B cell (primary cell): ENCODE results near the gene HSD17B4. TPM values are rescaled to one million over a fixed set of nuclear protein-coding genes. Genes with fewer than 3 reads are reported as not detected.

ENCODE experiments used
- ATAC-seq: fragments of 200-7000 bp; cut with Tn5 transposase; one replicate; pipeline ENCODE4 v1.10.0; 2021; ENCODE audit warnings: low read depth, mild to moderate bottlenecking, moderate number of reproducible peaks, moderate library complexity
- CTCF ChIA-PET: fragments of 350-600 bp; sonication (Branson Sonifier 250); formaldehyde crosslinking; loops from one replicate; lab custom pipeline; 2021; ENCODE audit warnings: antibody characterized with exemption, inconsistent platforms; lab: Charles Lee
- POLR2A ChIA-PET: fragments of 350-600 bp; sonication (Branson Sonifier 250); formaldehyde crosslinking; loops from one replicate; lab custom pipeline; 2021; ENCODE audit warnings: antibody characterized with exemption; lab: Charles Lee
- DNase-seq: peaks from one replicate; pipeline ENCODE4 v3.0.0; 2013
- H2AFZ ChIP-seq: 2 replicates; pipeline ENCODE4 v1.6.1; 2012; ENCODE audit warnings: mild to moderate bottlenecking, low read depth, low read length; ENCODE audit not compliant: insufficient read depth, poor library complexity, severe bottlenecking
- H3K27ac ChIP-seq, 2 donors: 1 replicate in 1 of 2; 2 replicates in 1 of 2; pipeline ENCODE4 v1.5.1; 2012 to 2013; ENCODE audit warnings: low read length in 2 of 2, mild to moderate bottlenecking in 2 of 2, moderate library complexity in 1 of 2
- H3K27me3 ChIP-seq, 4 experiments: fragments of 200-600 bp in 1 of 4; sonication (generic) in 1 of 4; replicated peaks in 1 of 4; 1 replicate in 2 of 4; 2 replicates in 2 of 4; pipeline versions ENCODE4 v1.6.1 to v1.7.0; 2013 to 2016; ENCODE audit warnings: low read length in 3 of 4, mild to moderate bottlenecking in 2 of 4, mixed read lengths in 1 of 4, moderate library complexity in 1 of 4; ENCODE audit not compliant: insufficient read depth in 4 of 4, control insufficient read depth in 3 of 4; ENCODE audit errors: control extremely low read depth in 1 of 4
- H3K36me3 ChIP-seq, 2 experiments: replicated peaks in 1 of 2; 1 replicate in 1 of 2; 2 replicates in 1 of 2; pipeline versions ENCODE4 v1.6.1 to v1.7.1; 2013; ENCODE audit warnings: low read length in 1 of 2; ENCODE audit not compliant: insufficient read depth in 2 of 2, control insufficient read depth in 1 of 2; ENCODE audit errors: control extremely low read depth in 1 of 2, extremely low read depth in 1 of 2
- H3K4me1 ChIP-seq, 2 donors: fragments of 200-600 bp in 1 of 2; sonication (generic) in 1 of 2; 1 replicate in 1 of 2; 2 replicates in 1 of 2; pipeline versions ENCODE4 v1.5.1 to v1.6.1; 2013 to 2017; ENCODE audit warnings: low read length in 2 of 2; ENCODE audit not compliant: control insufficient read depth in 2 of 2, insufficient read depth in 2 of 2
- H3K4me2 ChIP-seq: replicated peaks from 2 replicates; pipeline ENCODE3; 2012; ENCODE audit warnings: mild to moderate bottlenecking, low read depth, low read length; ENCODE audit not compliant: poor library complexity, severe bottlenecking
- H3K4me3 ChIP-seq, 5 experiments: fragments of 200-600 bp in 1 of 5; sonication (generic) in 1 of 5; 1 replicate in 3 of 5; 2 replicates in 2 of 5; pipeline versions ENCODE4 v1.5.1 to v1.7.0; 2011 to 2016; ENCODE audit warnings: low read length in 4 of 5, mild to moderate bottlenecking in 4 of 5, low read depth in 2 of 5, control low read depth in 1 of 5, moderate library complexity in 1 of 5; ENCODE audit not compliant: insufficient read depth in 1 of 5; ENCODE audit errors: control extremely low read depth in 1 of 5, extremely low read depth in 1 of 5
- H3K79me2 ChIP-seq: fragments of 200-600 bp; sonication (generic); one replicate; pipeline ENCODE4 v1.6.0; 2016; ENCODE audit warnings: low read length; ENCODE audit not compliant: control insufficient read depth, insufficient read depth
- H3K9ac ChIP-seq: fragments of 200-600 bp; sonication (generic); 2 replicates; pipeline ENCODE4 v1.6.1; 2017; ENCODE audit warnings: mild to moderate bottlenecking, low read length, moderate library complexity
- H3K9me3 ChIP-seq, 3 donors: one replicate each; pipeline versions ENCODE4 v1.6.1 to v1.7.1; 2013; ENCODE audit warnings: low read length in 2 of 3; ENCODE audit not compliant: control insufficient read depth in 2 of 3, insufficient read depth in 1 of 3; ENCODE audit errors: control extremely low read depth in 1 of 3
- H4K20me1 ChIP-seq: 2 replicates; pipeline ENCODE4 v1.6.0; 2012; ENCODE audit warnings: mild to moderate bottlenecking, low read length; ENCODE audit not compliant: insufficient read depth, control insufficient read depth, poor library complexity, severe bottlenecking
- H3K27ac Mint-ChIP-seq: one replicate; pipeline ENCODE4 v1.8.0; 2021; ENCODE audit warnings: mixed read lengths
- H3K27me3 Mint-ChIP-seq: one replicate; pipeline ENCODE4 v1.8.0; 2021; ENCODE audit warnings: mixed read lengths
- H3K4me1 Mint-ChIP-seq: one replicate; pipeline ENCODE4 v1.8.0; 2021; ENCODE audit warnings: mixed read lengths
- H3K4me3 Mint-ChIP-seq: one replicate; pipeline ENCODE4 v1.8.0; 2021; ENCODE audit warnings: mixed read lengths
- H3K9me3 Mint-ChIP-seq: one replicate; pipeline ENCODE4 v1.8.0; 2022; ENCODE audit warnings: mixed read lengths; ENCODE audit not compliant: insufficient read depth
- CTCF ChIP-seq: fragments of 200-600 bp; IDR thresholded peaks from one replicate; pipeline ENCODE4 v1.8.0; 2022; ENCODE audit warnings: antibody characterized with exemption, mild to moderate bottlenecking
- EZH2 ChIP-seq: IDR thresholded peaks from 2 replicates; pipeline ENCODE4 v1.6.1; 2012; ENCODE audit warnings: borderline replicate concordance, low read depth, mild to moderate bottlenecking, moderate library complexity, low read length; ENCODE audit not compliant: insufficient read depth, poor library complexity, severe bottlenecking
- WGBS: methylation state at CpG from one replicate; pipeline ENCODE4 v1.1.5; 2013; ENCODE audit warnings: missing lambda C conversion rate; ENCODE audit not compliant: insufficient coverage; 5-methylcytosine and 5-hydroxymethylcytosine counted together
- intact Hi-C: fragments of 100-400 bp; cut with micrococcal nuclease; formaldehyde crosslinking; loops from one replicate; pipeline ENCODE4 v1.10.0; 2022
- polyA plus RNA-seq: library from polyadenylated mRNA; depleted of rRNA; stranded (reverse); fragments of >200 nt; gene quantifications from 2 replicates; pipeline ENCODE4 v1.2.3, GENCODE V29; 2012
- total RNA-seq, 2 donors: library from RNA; stranded (reverse); fragments of 120-200 nt in 1 of 2; gene quantifications; 1 replicate in 1 of 2; 2 replicates in 1 of 2; pipeline versions ENCODE4 v1.2.3 to v1.2.4, GENCODE V29; 2013 to 2022

Gene HSD17B4
- total and polyA plus RNA-seq, 2 donors (not counting 1 experiment from before 2014, with no cell fraction given): 114 to 125 TPM

DNA sequence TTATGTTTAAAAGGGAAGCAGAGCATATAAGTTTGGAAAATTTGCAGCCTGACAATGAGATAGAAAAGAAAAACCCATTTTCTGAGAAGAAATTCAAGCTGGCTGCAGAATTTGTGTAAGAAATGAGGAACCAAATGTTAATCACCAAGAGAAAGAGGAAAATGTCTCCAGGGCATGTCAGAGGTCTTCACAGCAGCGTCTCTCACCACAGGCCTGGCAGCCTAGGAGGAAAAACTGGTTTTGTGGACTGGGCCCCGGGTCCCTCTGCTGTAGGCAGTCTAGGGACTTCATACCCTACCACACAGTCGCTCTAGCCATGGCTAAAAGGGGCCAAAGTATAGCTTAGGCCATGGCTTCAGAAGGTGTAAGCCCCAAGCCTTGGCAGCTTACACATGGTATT is 32.1 kb upstream of the HSD17B4 start:
- no peak overlapping the region for H3K4me3 ChIP-seq
- H4K20me1 ChIP-seq: no peaks in the 10 kb centered on the region
- Mint-ChIP-seq H3K27me3 (no peaks in the 10 kb centered on the region), H3K4me3 (peak overlapping the region; percentile 75), H3K9me3 (no peaks in the 10 kb centered on the region), H3K27ac (peak overlapping the region; percentile 94), H3K4me1 (peaks cover 61% of the 10 kb centered on the region)
- intact Hi-C loops: loop anchor here (1.0 kb wide), 1 partner anchor 15 kb away; no protein-coding TSS in a partner anchor
- POLR2A ChIA-PET: interaction anchor here (0.5 kb wide), 1 partner anchor 89 kb away, joined by 3 read pairs; no protein-coding TSS in a partner anchor
- H3K9ac ChIP-seq: no peak overlapping the region
- DNase-seq: peak; percentile 60
- peak overlapping the region; percentile 83 for H2AFZ ChIP-seq
- WGBS: 36% methylated on average over 2 of the region's 3 CpGs
- H3K79me2 ChIP-seq: peaks cover 6% of the 10 kb centered on the region
- CTCF ChIA-PET: interaction anchor here (1.1 to 6.4 kb wide), 4 partner anchors 9 to 398 kb away, joined by 3 to 45 read pairs (median 18); no protein-coding TSS in a partner anchor
- peak overlapping the region; percentile 82 to 83 for H3K27ac ChIP-seq
- TF ChIP-seq EZH2 (no peak), CTCF (no peak)
- peak; percentile 52 for ATAC-seq
- peaks cover 0 to 4% (median 0%) of the 10 kb centered on the region in 3 donors for H3K9me3 ChIP-seq
- H3K4me1 ChIP-seq: peaks cover 45 to 48% of the 10 kb centered on the region in 2 donors
- H3K4me2 ChIP-seq: peak overlapping the region; percentile 50
- H3K27me3 ChIP-seq: no peaks in the 10 kb centered on the region
- no peaks in the 10 kb centered on the region for H3K36me3 ChIP-seq

GRCh38 chr5:119426057-119426456 is 26.2 kb upstream of the HSD17B4 start:
- no peaks in the 10 kb centered on the region for H3K27me3 Mint-ChIP-seq
- no peaks in the 10 kb centered on the region for H3K36me3 ChIP-seq
- H3K4me1 Mint-ChIP-seq: peaks cover 44% of the 10 kb centered on the region
- no peak overlapping the region for H3K27ac ChIP-seq
- WGBS: no CpG with 5 or more reads among the region's 3 CpGs
- peaks cover 0 to 2% (median 0%) of the 10 kb centered on the region in 3 donors for H3K9me3 ChIP-seq
- H3K27ac Mint-ChIP-seq: no peak overlapping the region
- no peak overlapping the region for H3K4me3 ChIP-seq
- no peak overlapping the region for H3K4me2 ChIP-seq
- peaks cover 22 to 26% of the 10 kb centered on the region in 2 donors for H3K4me1 ChIP-seq
- no peak for TF ChIP-seq CTCF
- TF ChIP-seq EZH2: no peak
- no peak overlapping the region for H2AFZ ChIP-seq
- ChIA-PET CTCF (interaction anchor here (0.9 to 3.1 kb wide), 2 partner anchors 9 to 14 kb away, joined by 3 to 18 read pairs; no protein-coding TSS in a partner anchor), POLR2A (interaction anchor here (0.6 kb wide), 1 partner anchor 30 kb away, joined by 4 read pairs; no protein-coding TSS in a partner anchor)
- no peaks in the 10 kb centered on the region for H3K27me3 ChIP-seq
- H3K4me3 Mint-ChIP-seq: no peak overlapping the region
- peaks cover 11% of the 10 kb centered on the region for H3K79me2 ChIP-seq
- no peaks in the 10 kb centered on the region for H3K9me3 Mint-ChIP-seq
- no peaks in the 10 kb centered on the region for H4K20me1 ChIP-seq
- intact Hi-C loops: no loop called here
- DNase-seq: no peak
- no peak for ATAC-seq
- no peak overlapping the region for H3K9ac ChIP-seq
